T-helper 2 cell treated with Interferon-gamma antibody and Interleukin-4, amounts not matched to agents 5 μg/mL and 100 μg/mL, for 36 hours (primary cell): ENCODE results near the gene LIFR.
"Not testable (repeated sequence)": the region's sequence is repeated elsewhere in the genome, so short reads cannot be mapped to it uniquely, and the experiment has no call there.

ENCODE experiments used
- DNase-seq: peaks from one replicate; pipeline ENCODE4 v3.0.0; 2021; ENCODE audit warnings: low spot score
- H3K27ac Mint-ChIP-seq: one replicate; pipeline ENCODE4 v1.8.0; 2021; ENCODE audit warnings: mild to moderate bottlenecking, mixed read lengths
- H3K27me3 Mint-ChIP-seq: one replicate; pipeline ENCODE4 v1.8.0; 2021; ENCODE audit warnings: low read depth, mixed read lengths
- H3K36me3 Mint-ChIP-seq: one replicate; pipeline ENCODE4 v1.8.0; 2021; ENCODE audit warnings: low read depth, mixed read lengths
- H3K4me1 Mint-ChIP-seq: one replicate; pipeline ENCODE4 v1.8.0; 2021; ENCODE audit warnings: low read depth, mixed read lengths
- H3K4me3 Mint-ChIP-seq: one replicate; pipeline ENCODE4 v1.8.0; 2022; ENCODE audit warnings: mild to moderate bottlenecking, moderate library complexity, mixed read lengths
- H3K9me3 Mint-ChIP-seq: one replicate; pipeline ENCODE4 v1.8.0; 2021; ENCODE audit warnings: mixed read lengths

Gene LIFR

GRCh38 chr5:38573521-38573920 lies 17.1 kb upstream of the LIFR start:
- Mint-ChIP-seq H3K4me3 (no peak overlapping the region), H3K36me3 (no peaks in the 10 kb centered on the region), H3K27ac (no peak overlapping the region), H3K4me1 (no peaks in the 10 kb centered on the region), H3K27me3 (peaks cover 3% of the 10 kb centered on the region), H3K9me3 (no peaks in the 10 kb centered on the region)
- DNase-seq, result no peak

DNA sequence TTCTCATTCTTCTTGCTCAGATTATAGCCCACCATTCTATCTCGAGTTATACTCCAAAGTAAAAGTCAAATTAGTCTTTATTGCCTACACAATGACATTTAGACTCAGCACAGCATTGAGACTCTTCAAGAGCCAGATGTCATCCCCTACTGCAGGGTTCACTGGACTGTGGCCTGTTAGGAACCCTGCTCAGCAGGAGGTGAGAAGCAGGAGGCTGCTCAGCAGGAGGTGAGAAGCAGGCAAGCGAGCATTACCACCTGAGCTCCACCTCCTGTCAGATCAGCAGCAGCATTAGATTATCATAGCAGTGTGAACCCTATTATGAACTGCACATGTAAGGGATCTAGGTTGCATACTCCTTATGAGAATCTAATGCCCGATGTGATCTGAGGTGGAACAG lies 12.7 kb upstream of the LIFR start:
- Mint-ChIP-seq H3K27ac (no peak overlapping the region), H3K27me3 (no peaks in the 10 kb centered on the region), H3K4me3 (no peak overlapping the region)

DNA sequence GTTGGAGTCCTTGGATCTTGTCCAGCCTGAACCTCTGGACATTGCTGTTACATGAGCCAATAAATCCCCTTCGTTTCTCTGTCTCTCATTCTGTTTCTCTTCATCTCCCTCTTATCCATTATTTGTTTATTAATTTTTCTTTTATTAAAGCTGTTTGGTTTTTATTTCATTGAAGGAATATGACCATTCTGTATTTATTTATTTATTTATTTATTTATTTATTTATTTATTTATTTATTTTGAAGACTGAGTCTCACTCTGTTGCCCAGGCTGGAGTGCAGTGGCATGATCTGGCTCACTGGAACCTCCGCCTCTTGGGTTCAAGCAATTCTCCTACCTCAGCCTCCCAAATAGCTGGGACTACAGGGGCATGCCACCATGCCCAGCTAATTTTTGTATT lies 10.9 kb upstream of the LIFR start:
- H3K36me3 Mint-ChIP-seq, H3K27ac Mint-ChIP-seq, DNase-seq, H3K4me1 Mint-ChIP-seq, H3K9me3 Mint-ChIP-seq, H3K27me3 Mint-ChIP-seq, H3K4me3 Mint-ChIP-seq: not testable (repeated sequence)

More for the DNA sequence above, 12.7 kb upstream of the LIFR start:
- DNase-seq, result no peak
- H3K36me3 Mint-ChIP-seq, result no peaks in the 10 kb centered on the region
- no peaks in the 10 kb centered on the region for H3K4me1 Mint-ChIP-seq
- H3K9me3 Mint-ChIP-seq, result no peaks in the 10 kb centered on the region

GRCh38 chr5:38563624-38564023 lies 7.2 kb upstream of the LIFR start:
- H3K4me1 Mint-ChIP-seq, result no peaks in the 10 kb centered on the region
- no peak overlapping the region for H3K4me3 Mint-ChIP-seq
- H3K9me3 Mint-ChIP-seq, result no peaks in the 10 kb centered on the region
- DNase-seq, result no peak
- H3K27ac Mint-ChIP-seq, result no peak overlapping the region
- H3K36me3 Mint-ChIP-seq, result no peaks in the 10 kb centered on the region
- H3K27me3 Mint-ChIP-seq, result peaks cover 20% of the 10 kb centered on the region

DNA sequence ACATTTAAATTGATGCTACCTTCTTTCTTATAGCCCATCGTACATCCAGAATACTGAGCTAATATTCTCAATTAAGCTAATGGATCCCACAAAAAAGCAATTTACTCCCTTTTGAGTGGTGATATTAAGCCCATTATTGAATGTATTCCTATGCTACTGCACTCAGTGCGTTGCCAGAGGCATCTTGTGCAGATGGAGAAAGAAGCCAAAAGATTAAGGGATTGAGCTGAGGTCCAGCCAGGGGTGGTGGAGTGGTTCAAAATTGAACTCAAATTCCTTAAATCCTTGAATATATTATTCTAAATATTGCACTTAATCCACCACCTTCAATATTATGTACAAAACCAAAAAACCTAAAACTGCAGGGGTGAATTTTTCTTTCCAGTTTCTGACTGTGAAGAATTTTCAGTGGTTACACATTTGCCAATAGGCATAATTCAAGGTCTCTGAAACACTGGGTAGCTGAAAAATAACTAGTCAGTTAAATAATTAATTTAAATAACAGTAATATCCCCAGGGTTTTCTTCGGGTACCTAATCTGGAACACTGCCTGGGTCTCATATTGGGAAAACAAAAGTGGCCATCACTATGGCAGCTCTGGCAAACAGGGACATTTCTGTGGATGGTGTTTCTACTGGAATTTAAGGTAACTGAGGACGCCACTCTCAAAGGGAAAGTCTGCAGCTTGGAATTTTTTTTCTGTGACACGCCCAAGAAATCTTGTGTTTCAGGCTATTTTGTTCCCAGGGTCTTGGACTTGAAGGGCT lies 6.2 kb upstream of the LIFR start:
- no peak overlapping the region for H3K4me3 Mint-ChIP-seq
- no peaks in the 10 kb centered on the region for H3K9me3 Mint-ChIP-seq
- no peak for DNase-seq
- peaks cover under 1% of the 10 kb centered on the region for H3K4me1 Mint-ChIP-seq
- no peak overlapping the region for H3K27ac Mint-ChIP-seq
- peaks cover 28% of the 10 kb centered on the region for H3K27me3 Mint-ChIP-seq
- no peaks in the 10 kb centered on the region for H3K36me3 Mint-ChIP-seq

DNA sequence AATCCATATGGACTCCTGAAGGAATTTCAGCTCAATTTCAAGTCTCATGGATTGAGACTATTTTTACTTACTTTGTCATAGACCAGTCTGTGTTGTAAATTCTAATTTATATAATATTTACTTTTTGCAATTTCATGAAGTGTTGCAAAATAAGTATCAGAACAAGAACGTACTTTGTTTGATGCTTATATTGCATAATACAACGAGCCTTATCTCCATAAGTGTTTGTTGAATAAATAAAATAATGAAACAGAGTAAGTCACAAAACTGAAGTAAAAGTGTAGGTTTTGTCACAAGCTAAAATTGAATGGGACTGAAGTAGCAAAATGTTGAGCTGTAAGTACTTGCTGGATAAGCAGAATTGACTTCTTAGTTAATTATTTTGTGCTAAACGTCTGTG lies 3.0 kb upstream of the LIFR start:
- Mint-ChIP-seq H3K4me1 (peaks cover 8% of the 10 kb centered on the region), H3K27me3 (peaks cover 52% of the 10 kb centered on the region), H3K4me3 (no peak overlapping the region), H3K9me3 (no peaks in the 10 kb centered on the region), H3K36me3 (no peaks in the 10 kb centered on the region), H3K27ac (no peak overlapping the region)
- no peak for DNase-seq

- Mint-ChIP-seq H3K4me1 (peaks cover 9% of the 10 kb centered on the region), H3K27ac (no peak overlapping the region), H3K9me3 (no peaks in the 10 kb centered on the region), H3K36me3 (no peaks in the 10 kb centered on the region), H3K27me3 (peaks cover 62% of the 10 kb centered on the region), H3K4me3 (peak overlapping the region; percentile 82)
- DNase-seq, result no peak
Observed at GRCh38 chr5:38557792-38558191, 1.3 kb upstream of the LIFR start.

- DNase-seq, result no peak
- Mint-ChIP-seq H3K36me3 (no peaks in the 10 kb centered on the region), H3K27me3 (peaks cover 65% of the 10 kb centered on the region), H3K4me1 (peaks cover 9% of the 10 kb centered on the region), H3K4me3 (peak overlapping the region; percentile 82), H3K27ac (no peak overlapping the region), H3K9me3 (no peaks in the 10 kb centered on the region)
Observed at GRCh38 chr5:38557308-38557710, 863 bp upstream of the LIFR start.

GRCh38 chr5:38556088-38556598 lies 303 bp downstream of the LIFR start:
- Mint-ChIP-seq H3K27ac (no peak overlapping the region), H3K9me3 (no peaks in the 10 kb centered on the region), H3K4me3 (peak overlapping the region; percentile 84), H3K27me3 (peaks cover 62% of the 10 kb centered on the region), H3K4me1 (peaks cover 9% of the 10 kb centered on the region), H3K36me3 (no peaks in the 10 kb centered on the region)
- no peak for DNase-seq

DNA sequence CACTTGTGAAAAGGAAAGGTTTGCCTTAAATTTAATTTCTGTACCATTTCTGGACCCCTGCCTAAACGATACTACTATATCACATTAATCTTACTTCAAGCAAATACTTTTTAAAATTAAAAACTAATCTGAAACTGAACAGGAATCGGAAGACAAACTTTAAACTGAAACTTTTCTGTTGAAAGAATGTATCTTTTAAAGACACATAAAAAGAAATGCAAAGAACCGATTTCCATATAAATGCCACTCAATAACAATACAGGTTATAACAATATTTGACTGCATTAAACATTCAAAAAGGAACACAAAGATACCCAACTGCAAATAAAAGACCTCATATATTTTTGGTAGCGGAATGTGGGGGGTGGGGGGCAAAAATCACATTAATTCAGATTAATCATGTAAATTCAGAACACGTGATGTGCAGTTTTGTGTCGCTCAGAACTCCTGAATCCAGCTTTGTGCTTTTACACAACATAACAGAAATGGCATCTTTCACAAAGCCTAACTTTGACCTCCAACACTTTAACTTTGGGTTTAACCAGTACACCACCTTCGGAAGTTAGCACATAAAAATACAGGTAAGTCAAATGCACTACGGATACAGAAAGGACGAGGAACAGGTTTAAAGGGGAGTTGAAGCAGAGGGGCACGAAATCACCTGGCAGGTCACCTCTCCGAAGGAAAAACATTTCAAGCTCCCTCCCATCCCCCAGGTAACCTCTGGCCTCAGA lies 925 bp downstream of the LIFR start:
- Mint-ChIP-seq H3K4me1 (peaks cover 9% of the 10 kb centered on the region), H3K4me3 (peak overlapping the region; percentile 84), H3K9me3 (no peaks in the 10 kb centered on the region), H3K27ac (no peak overlapping the region), H3K27me3 (peaks cover 62% of the 10 kb centered on the region), H3K36me3 (no peaks in the 10 kb centered on the region)
- no peak for DNase-seq

DNA sequence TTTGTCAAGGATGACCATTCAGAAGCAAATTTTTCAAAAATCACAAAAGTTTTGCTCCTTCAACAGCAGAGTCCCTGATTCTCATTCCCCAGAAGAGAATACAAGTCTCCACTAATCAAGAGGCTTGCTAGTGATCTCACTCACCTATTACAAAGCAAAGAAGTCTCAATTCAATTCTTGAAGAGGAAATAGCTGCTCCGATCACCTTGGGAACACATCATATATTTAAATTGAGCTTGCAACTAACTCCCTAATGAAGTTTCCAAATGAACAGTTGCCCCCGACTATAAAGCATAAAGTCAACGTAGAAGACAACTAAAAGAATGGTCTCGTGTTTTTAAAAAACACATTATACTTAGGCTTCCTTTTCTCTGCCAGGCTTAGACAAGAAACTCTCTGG lies 1.6 kb downstream of the LIFR start:
- H3K4me3 Mint-ChIP-seq, result peak overlapping the region; percentile 84
- H3K27me3 Mint-ChIP-seq, result peaks cover 62% of the 10 kb centered on the region
- H3K27ac Mint-ChIP-seq, result no peak overlapping the region
- no peaks in the 10 kb centered on the region for H3K9me3 Mint-ChIP-seq
- H3K4me1 Mint-ChIP-seq, result peaks cover 9% of the 10 kb centered on the region
- no peak for DNase-seq
- H3K36me3 Mint-ChIP-seq, result no peaks in the 10 kb centered on the region

DNA sequence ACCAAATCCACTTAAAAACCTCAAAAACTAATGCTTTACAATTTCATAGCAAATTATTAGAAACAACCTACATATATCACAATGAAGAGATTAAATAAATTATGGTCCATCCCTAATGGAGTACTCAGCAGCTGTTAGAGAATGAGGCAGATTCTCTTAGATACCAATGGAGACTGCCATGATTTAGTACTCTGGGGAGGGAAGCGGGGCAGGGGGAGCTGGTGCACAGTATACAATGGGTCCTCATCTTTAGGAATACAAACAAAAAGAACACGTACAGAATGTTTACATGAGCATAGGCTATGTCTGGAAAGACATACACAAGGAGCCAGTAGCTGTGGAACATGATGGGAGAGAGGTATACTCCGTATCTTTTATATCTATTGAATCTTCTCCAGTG lies 2.0 kb downstream of the LIFR start:
- no peak for DNase-seq
- Mint-ChIP-seq H3K4me1 (peaks cover 9% of the 10 kb centered on the region), H3K9me3 (no peaks in the 10 kb centered on the region), H3K27ac (no peak overlapping the region), H3K36me3 (no peaks in the 10 kb centered on the region), H3K4me3 (no peak overlapping the region), H3K27me3 (peaks cover 62% of the 10 kb centered on the region)

DNA sequence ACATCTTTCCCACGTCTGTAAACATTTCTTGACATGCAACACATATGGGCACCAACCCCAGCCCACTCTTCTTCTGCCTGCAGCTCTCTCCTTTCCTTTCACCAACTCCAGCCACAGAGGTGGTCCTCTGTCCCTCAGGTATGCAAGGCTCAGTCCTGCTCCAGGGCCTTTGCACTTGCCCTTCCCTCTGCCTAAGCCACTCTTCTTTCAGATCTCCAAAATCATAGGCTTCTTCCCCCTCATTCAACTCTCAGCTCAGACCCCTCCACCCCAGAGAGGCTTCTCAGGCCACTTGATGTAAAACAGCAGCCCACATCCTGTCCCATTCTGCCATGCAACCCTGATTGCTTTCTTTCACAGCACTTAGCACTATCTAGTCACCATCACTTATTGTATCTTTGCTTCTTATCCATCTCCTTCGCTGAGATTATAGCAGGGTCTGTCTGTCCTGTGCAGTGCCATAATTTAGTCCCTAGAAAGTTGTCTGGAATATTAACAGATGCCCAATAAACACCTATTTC lies 3.4 kb downstream of the LIFR start:
- H3K27ac Mint-ChIP-seq, result no peak overlapping the region
- peaks cover 9% of the 10 kb centered on the region for H3K4me1 Mint-ChIP-seq
- no peaks in the 10 kb centered on the region for H3K36me3 Mint-ChIP-seq
- H3K27me3 Mint-ChIP-seq, result peaks cover 54% of the 10 kb centered on the region
- H3K4me3 Mint-ChIP-seq, result no peak overlapping the region
- no peaks in the 10 kb centered on the region for H3K9me3 Mint-ChIP-seq
- DNase-seq, result no peak
